ENCODE data around the gene FAM131A.

Gene FAM131A

GRCh38 chr3:184296616-184297015, 40.8 kb upstream of the FAM131A start:
- DNase-seq (ENCODE audit: low read depth): no peak
- TF ChIP-seq, protein P1, sequence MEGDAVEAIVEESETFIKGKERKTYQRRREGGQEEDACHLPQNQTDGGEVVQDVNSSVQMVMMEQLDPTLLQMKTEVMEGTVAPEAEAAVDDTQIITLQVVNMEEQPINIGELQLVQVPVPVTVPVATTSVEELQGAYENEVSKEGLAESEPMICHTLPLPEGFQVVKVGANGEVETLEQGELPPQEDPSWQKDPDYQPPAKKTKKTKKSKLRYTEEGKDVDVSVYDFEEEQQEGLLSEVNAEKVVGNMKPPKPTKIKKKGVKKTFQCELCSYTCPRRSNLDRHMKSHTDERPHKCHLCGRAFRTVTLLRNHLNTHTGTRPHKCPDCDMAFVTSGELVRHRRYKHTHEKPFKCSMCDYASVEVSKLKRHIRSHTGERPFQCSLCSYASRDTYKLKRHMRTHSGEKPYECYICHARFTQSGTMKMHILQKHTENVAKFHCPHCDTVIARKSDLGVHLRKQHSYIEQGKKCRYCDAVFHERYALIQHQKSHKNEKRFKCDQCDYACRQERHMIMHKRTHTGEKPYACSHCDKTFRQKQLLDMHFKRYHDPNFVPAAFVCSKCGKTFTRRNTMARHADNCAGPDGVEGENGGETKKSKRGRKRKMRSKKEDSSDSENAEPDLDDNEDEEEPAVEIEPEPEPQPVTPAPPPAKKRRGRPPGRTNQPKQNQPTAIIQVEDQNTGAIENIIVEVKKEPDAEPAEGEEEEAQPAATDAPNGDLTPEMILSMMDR (IDR thresholded peaks at IDR 0.05; ENCODE audit: control insufficient read depth, extremely low read depth, insufficient read depth): no peak

DNA sequence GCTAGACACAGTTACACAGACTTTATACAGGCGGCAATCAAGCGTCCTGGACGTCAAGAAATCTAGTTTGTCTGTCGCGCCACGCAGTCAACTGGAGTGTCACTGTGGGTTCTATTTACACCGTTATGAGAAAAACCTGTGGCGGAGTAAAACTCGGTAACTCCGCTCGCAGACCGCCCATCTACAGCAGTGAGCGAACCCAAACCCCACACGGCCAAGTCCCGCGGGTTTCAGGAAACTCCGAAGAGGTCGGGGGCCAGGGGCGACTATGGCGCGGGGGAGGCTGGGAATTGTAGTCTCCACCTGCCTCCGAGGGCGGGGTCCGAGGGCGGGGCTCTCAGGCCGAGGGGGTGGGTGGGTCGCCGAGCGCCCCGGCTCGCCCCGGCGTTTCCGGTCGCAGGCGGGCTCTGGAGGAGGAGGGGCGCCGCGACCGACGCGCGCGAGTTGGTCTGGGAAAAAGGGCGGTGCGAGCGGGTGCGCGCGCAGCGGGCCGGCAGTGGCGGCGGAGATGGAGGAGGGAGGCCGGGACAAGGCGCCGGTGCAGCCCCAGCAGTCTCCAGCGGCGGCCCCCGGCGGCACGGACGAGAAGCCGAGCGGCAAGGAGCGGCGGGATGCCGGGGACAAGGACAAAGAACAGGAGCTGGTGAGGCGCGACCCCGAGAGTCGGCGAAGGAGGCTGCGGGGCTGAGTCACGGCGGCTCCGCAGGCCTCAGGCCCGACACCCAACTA, 38.5 kb upstream of the FAM131A start, which contains the start of gene PSMD2:
PSMD2 (plus strand) TSS at position 483 of the 729 bp plus-strand sequence; CDS start at position 509, 26 bp downstream.
- H3K4me3 ChIP-seq (ENCODE audit: low read depth, low read length): peak within 1 kb of the TSS; percentile 97
- TF ChIP-seq, protein P1 (IDR thresholded peaks at IDR 0.05; ENCODE audit: control insufficient read depth, extremely low read depth, insufficient read depth): no peak
- DNase-seq (ENCODE audit: low read depth): peak; percentile 81

More at GRCh38 chr3:184296616-184297015, 40.8 kb upstream of the FAM131A start:
- no peak overlapping the region for H3K4me3 ChIP-seq (ENCODE audit: low read depth, low read length)

- TF ChIP-seq, protein P1 (IDR thresholded peaks at IDR 0.05; ENCODE audit: control insufficient read depth, extremely low read depth, insufficient read depth): no peak
- no peak for DNase-seq (ENCODE audit: low read depth)
- peak overlapping the region; percentile 97 for H3K4me3 ChIP-seq (ENCODE audit: low read depth, low read length)
These were observed 37.7 kb upstream of the FAM131A start for GRCh38 chr3:184299488-184300377.

GRCh38 chr3:184300378-184300720, 37.1 kb upstream of the FAM131A start:
- DNase-seq (ENCODE audit: low read depth): no peak
- TF ChIP-seq, protein P1 (IDR thresholded peaks at IDR 0.05; ENCODE audit: control insufficient read depth, extremely low read depth, insufficient read depth): no peak
- H3K4me3 ChIP-seq (ENCODE audit: low read depth, low read length): peak overlapping the region; percentile 97

- DNase-seq (ENCODE audit: low read depth): no peak
- H3K4me3 ChIP-seq (ENCODE audit: low read depth, low read length): no peak overlapping the region
- TF ChIP-seq, protein P1 (IDR thresholded peaks at IDR 0.05; ENCODE audit: control insufficient read depth, extremely low read depth, insufficient read depth): peak; percentile 41
These were observed 31.8 kb upstream of the FAM131A start for GRCh38 chr3:184305577-184305976.

DNA sequence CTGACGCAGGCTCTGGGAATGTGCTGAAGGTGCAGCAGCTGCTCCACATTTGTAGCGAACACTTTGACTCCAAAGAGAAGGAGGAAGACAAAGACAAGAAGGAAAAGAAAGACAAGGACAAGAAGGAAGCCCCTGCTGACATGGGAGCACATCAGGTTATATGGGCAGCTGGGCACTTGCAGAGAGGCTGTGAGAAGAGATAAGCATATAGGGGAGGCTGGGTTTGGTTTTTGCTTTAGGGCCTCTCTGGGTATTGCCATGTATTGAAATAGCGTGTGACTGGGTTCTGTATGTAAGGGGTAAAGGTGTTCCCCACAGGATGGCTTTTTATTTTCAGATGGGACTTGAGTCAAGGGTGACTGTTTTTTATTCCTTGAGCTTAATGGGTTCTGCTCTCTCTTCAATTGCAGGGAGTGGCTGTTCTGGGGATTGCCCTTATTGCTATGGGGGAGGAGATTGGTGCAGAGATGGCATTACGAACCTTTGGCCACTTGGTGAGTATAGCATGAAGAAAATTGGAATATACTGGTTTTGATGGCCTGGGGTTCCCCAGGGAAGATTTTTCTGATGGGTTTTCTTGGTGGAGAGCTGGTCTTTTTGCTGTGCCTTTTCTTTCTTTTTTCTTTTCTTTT, 30.9 kb upstream of the FAM131A start:
- no peak overlapping the region for H3K4me3 ChIP-seq (ENCODE audit: low read depth, low read length)
- TF ChIP-seq, protein P1 (IDR thresholded peaks at IDR 0.05; ENCODE audit: control insufficient read depth, extremely low read depth, insufficient read depth): no peak
- DNase-seq (ENCODE audit: low read depth): no peak
